HCEC 1CT (cell line): ENCODE results near the gene WHRN.

Experiments used
- DNase-seq: peaks from one replicate; pipeline ENCODE4 v3.0.0-alpha.2; 2017

The WHRN gene

GRCh38 chr9:114513055-114513958 is 8.0 kb upstream of the WHRN start:
- DNase-seq = no peak

- DNase-seq = no peak
Measured at GRCh38 chr9:114511978-114512874, 7.0 kb upstream of the WHRN start.

GRCh38 chr9:114507726-114508125 is 2.5 kb upstream of the WHRN start:
- peak; percentile 20 for DNase-seq

- DNase-seq = no peak
Measured at GRCh38 chr9:114506082-114506390, 763 bp upstream of the WHRN start.

GRCh38 chr9:114504341-114505186 is 709 bp downstream of the WHRN start:
- peak; percentile 25 for DNase-seq

- no peak for DNase-seq
Measured at GRCh38 chr9:114503522-114504340, 1.5 kb downstream of the WHRN start.

GRCh38 chr9:114503009-114503408 is 2.3 kb downstream of the WHRN start:
- DNase-seq = no peak

GRCh38 chr9:114501796-114502682 is 3.2 kb downstream of the WHRN start:
- peak; percentile 63 for DNase-seq

GRCh38 chr9:114500697-114501292 is 4.5 kb downstream of the WHRN start:
- no peak for DNase-seq

GRCh38 chr9:114499941-114500696 is 5.2 kb downstream of the WHRN start:
- DNase-seq = no peak

GRCh38 chr9:114499528-114499927 is 5.7 kb downstream of the WHRN start:
- no peak for DNase-seq

- DNase-seq = no peak
Measured at GRCh38 chr9:114497727-114498382, 7.4 kb downstream of the WHRN start.

- DNase-seq = no peak
Measured at GRCh38 chr9:114497236-114497635, 8.0 kb downstream of the WHRN start.

- DNase-seq = no peak
Measured at GRCh38 chr9:114496011-114496410, 9.3 kb downstream of the WHRN start.

GRCh38 chr9:114494776-114495569 is 10.3 kb downstream of the WHRN start:
- no peak for DNase-seq

GRCh38 chr9:114493521-114494184 is 11.6 kb downstream of the WHRN start:
- no peak for DNase-seq

- no peak for DNase-seq
Measured at GRCh38 chr9:114492991-114493390, 12.3 kb downstream of the WHRN start.
